Measurements from ENCODE around the gene GOLT1A.

Gene GOLT1A

GRCh38 chr1:204230211-204230610 is 16.4 kb upstream of the GOLT1A start:
- H3K9ac ChIP-seq, result no peak overlapping the region
- no peaks in the 10 kb centered on the region for H3K9me3 ChIP-seq (ENCODE audit: control insufficient read depth, low read length)
- no peak overlapping the region for H3K4me2 ChIP-seq (ENCODE audit: low read length)
- no peak overlapping the region for H3K4me3 ChIP-seq (ENCODE audit: low read depth, low read length)
- H3K36me3 ChIP-seq (ENCODE audit: control insufficient read depth, insufficient read depth, low read length), result no peaks in the 10 kb centered on the region
- no peak overlapping the region for H3K27ac ChIP-seq
- no peak for TF ChIP-seq CTCF (IDR thresholded peaks at IDR 0.05)
- no peaks in the 10 kb centered on the region for H3K27me3 ChIP-seq (ENCODE audit: control insufficient read depth, insufficient read depth, low read length)
- H2AFZ ChIP-seq, result no peak overlapping the region
- H3K4me1 ChIP-seq, result no peaks in the 10 kb centered on the region
- no peaks in the 10 kb centered on the region for H3K79me2 ChIP-seq

- no peaks in the 10 kb centered on the region for H3K4me1 ChIP-seq
- no peaks in the 10 kb centered on the region for H3K27me3 ChIP-seq (ENCODE audit: control insufficient read depth, insufficient read depth, low read length)
- no peak for TF ChIP-seq CTCF (IDR thresholded peaks at IDR 0.05)
- no peak overlapping the region for H3K4me3 ChIP-seq (ENCODE audit: low read depth, low read length)
- H3K79me2 ChIP-seq, result no peaks in the 10 kb centered on the region
- H3K9ac ChIP-seq, result no peak overlapping the region
- no peak overlapping the region for H2AFZ ChIP-seq
- H3K27ac ChIP-seq, result no peak overlapping the region
- no peak overlapping the region for H3K4me2 ChIP-seq (ENCODE audit: low read length)
- no peaks in the 10 kb centered on the region for H3K36me3 ChIP-seq (ENCODE audit: control insufficient read depth, insufficient read depth, low read length)
- H3K9me3 ChIP-seq (ENCODE audit: control insufficient read depth, low read length), result no peaks in the 10 kb centered on the region
Observed at GRCh38 chr1:204228896-204229295, 15.1 kb upstream of the GOLT1A start.

- TF ChIP-seq CTCF (IDR thresholded peaks at IDR 0.05), result no peak
- no peaks in the 10 kb centered on the region for H3K4me1 ChIP-seq
- no peak overlapping the region for H3K27ac ChIP-seq
- H3K4me2 ChIP-seq (ENCODE audit: low read length), result no peak overlapping the region
- no peaks in the 10 kb centered on the region for H3K36me3 ChIP-seq (ENCODE audit: control insufficient read depth, insufficient read depth, low read length)
- no peaks in the 10 kb centered on the region for H3K9me3 ChIP-seq (ENCODE audit: control insufficient read depth, low read length)
- H2AFZ ChIP-seq, result no peak overlapping the region
- no peaks in the 10 kb centered on the region for H3K27me3 ChIP-seq (ENCODE audit: control insufficient read depth, insufficient read depth, low read length)
- no peaks in the 10 kb centered on the region for H3K79me2 ChIP-seq
- no peak overlapping the region for H3K4me3 ChIP-seq (ENCODE audit: low read depth, low read length)
- H3K9ac ChIP-seq, result no peak overlapping the region
Observed at GRCh38 chr1:204227996-204228785, 14.4 kb upstream of the GOLT1A start.

- Histone ChIP-seq H3K4me3 (ENCODE audit: low read depth, low read length) (no peak overlapping the region), H3K9me3 (ENCODE audit: control insufficient read depth, low read length) (no peaks in the 10 kb centered on the region), H3K4me2 (ENCODE audit: low read length) (no peak overlapping the region), H3K27me3 (ENCODE audit: control insufficient read depth, insufficient read depth, low read length) (no peaks in the 10 kb centered on the region), H3K9ac (no peak overlapping the region), H3K4me1 (no peaks in the 10 kb centered on the region), H2AFZ (no peak overlapping the region), H3K79me2 (no peaks in the 10 kb centered on the region), H3K36me3 (ENCODE audit: control insufficient read depth, insufficient read depth, low read length) (no peaks in the 10 kb centered on the region), H3K27ac (no peak overlapping the region)
- TF ChIP-seq CTCF (IDR thresholded peaks at IDR 0.05), result no peak
Observed at GRCh38 chr1:204227351-204227750, 13.6 kb upstream of the GOLT1A start.
